ENCODE data around the gene DNMT3B. TPM values are rescaled to one million over a fixed set of nuclear protein-coding genes. Genes with fewer than 3 reads are reported as not detected.

Gene DNMT3B
- total RNA-seq, 1 experiment from 2014 or later = 682 TPM

DNA sequence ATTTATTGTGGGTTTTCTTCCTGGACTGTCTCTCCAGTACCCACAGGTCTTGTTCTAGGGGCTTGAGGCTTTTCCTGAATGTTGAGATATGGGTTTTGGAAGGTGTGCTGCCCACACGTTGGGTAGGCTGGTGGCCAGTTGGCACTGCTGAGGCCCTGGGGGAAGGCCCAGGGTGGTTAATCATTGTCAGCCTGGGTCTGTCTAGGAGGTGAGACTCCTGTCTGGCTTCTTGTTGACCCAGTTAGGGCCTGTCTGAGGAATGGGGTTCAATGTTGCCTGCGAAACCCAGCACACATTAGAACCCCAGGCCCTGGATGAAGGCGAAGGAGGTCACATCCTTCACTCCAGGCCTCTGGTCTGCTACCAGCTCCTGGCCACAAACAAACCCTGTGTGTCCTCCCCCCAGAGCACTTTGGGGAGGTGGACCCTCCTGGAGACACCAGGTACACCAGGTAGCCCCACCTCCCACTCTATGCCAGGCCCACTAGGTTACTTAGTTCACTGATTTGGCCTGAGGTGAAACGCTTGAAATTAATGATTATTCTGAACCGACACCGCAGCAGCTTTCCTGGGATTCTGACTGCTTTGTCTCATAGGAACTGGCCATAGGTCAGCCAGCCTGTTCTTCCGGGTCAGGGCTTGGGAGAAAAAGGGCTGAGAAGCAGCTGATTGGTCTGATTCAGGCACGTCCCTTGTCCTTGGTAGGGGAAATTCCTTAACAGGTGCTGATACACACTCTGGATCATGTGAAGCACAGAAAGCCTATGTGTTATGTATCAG is 15.2 kb downstream of the DNMT3B start:
- H3K4me1 Mint-ChIP-seq = peaks cover 95% of the 10 kb centered on the region
- peak overlapping the region; percentile 89 for H3K27ac Mint-ChIP-seq
- no peaks in the 10 kb centered on the region for H3K27me3 Mint-ChIP-seq (ENCODE audit: low read depth)
- H3K36me3 Mint-ChIP-seq = peaks cover 51% of the 10 kb centered on the region
- no peak for DNase-seq (ENCODE audit: low spot score)
- ATAC-seq = no peak
- H3K9me3 Mint-ChIP-seq = no peaks in the 10 kb centered on the region
- ChIA-PET POLR2A (interaction anchor here (0.8 to 1.5 kb wide), 5 partner anchors 11 to 104 kb away, joined by 3 to 7 read pairs (median 5); partner anchors contain the start of genes C20orf203 and COMMD7), CTCF (interaction anchor here (0.8 to 6.2 kb wide), 27 partner anchors 11 to 319 kb away, joined by 3 to 138 read pairs (median 7); partner anchors contain the start of genes C20orf203, COMMD7, DNMT3B and MAPRE1)
- H3K4me3 Mint-ChIP-seq = no peak overlapping the region
- TF ChIP-seq ZBTB21 (CRISPR knock-in tag; IDR thresholded peaks at IDR 0.05; ENCODE audit: borderline replicate concordance) (0 out of 2 replicates have a peak, but pooled peaks have one; percentile 26), FOXJ3 (CRISPR knock-in tag; IDR thresholded peaks at IDR 0.05; ENCODE audit: borderline replicate concordance) (no peak)

DNA sequence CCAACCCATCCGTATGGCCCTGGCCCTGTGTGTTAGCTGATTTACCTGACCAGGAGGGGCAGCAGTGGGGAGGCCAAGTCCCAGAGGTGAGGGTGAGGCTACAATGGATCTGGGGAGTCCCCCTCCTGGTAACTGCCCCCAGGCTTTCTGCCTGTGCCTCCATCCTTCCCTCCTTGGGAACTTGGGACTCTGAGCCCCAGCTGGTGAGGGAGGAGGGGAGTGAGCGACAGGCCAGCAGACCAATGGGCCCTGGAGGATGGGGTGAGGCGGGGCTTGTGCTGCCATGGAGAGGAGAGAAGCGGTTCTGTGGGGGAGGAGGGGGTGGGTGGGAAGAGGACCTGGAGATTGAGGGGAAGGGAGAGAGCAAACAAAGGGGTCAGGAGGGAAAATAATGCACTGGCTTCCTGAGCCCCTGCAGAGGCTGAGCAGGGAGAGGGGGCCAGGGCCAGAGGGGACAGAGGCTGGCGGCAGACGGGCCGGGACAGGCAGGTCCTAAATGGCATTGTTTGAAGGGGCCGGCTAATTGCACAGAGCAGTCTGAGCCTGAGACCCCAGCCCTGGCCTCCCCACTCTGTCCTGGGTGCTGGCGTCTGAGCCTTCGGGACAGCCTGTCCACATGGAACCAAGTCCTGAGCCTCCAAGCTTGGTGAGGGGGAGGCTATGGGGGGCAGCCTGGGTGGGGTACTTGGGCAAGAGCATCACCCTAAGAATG is 17.5 kb downstream of the DNMT3B start:
- ATAC-seq (peak; percentile 45), DNase-seq (ENCODE audit: low spot score) (peak; percentile 81)
- CTCF ChIA-PET = interaction anchor here (0.9 to 6.2 kb wide), 16 partner anchors 9 to 241 kb away, joined by 3 to 138 read pairs (median 8); partner anchors contain the start of genes C20orf203, COMMD7 and DNMT3B
- Mint-ChIP-seq H3K4me1 (peaks cover 75% of the 10 kb centered on the region), H3K36me3 (peaks cover 64% of the 10 kb centered on the region), H3K9me3 (no peaks in the 10 kb centered on the region), H3K4me3 (no peak overlapping the region), H3K27ac (no peak overlapping the region), H3K27me3 (ENCODE audit: low read depth) (no peaks in the 10 kb centered on the region)
- POLR2A ChIA-PET = interaction anchor here (0.7 to 1.5 kb wide), 6 partner anchors 15 to 104 kb away, joined by 3 to 7 read pairs (median 3); no protein-coding TSS in a partner anchor
- TF ChIP-seq NFYB (CRISPR knock-in tag; conservative IDR thresholded peaks at IDR 0.05; ENCODE audit: low read depth) (peak; percentile 66), TCF7 (CRISPR knock-in tag; IDR thresholded peaks at IDR 0.05; ENCODE audit: low read depth) (no peak), ZNF121 (CRISPR knock-in tag; IDR thresholded peaks at IDR 0.05) (0 out of 2 replicates have a peak, but pooled peaks have one; percentile 30), PRRX2 (CRISPR knock-in tag; IDR thresholded peaks at IDR 0.05) (0 out of 2 replicates have a peak, but pooled peaks have one; percentile 42)

DNA sequence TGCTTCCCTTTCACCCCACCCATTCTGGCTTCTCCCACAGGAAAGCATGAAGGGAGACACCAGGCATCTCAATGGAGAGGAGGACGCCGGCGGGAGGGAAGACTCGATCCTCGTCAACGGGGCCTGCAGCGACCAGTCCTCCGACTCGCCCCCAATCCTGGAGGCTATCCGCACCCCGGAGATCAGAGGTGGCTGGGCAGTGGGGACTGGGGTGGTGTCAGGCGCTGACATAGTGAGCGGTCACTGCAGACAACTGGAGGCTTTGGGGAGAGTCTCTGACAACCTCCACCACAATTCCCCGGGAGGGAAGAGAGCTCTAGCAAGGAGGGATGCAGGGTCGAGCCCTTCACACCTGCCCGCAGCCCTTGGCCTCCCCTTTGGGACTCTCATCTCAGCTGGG is 18.1 kb downstream of the DNMT3B start:
- H3K9me3 Mint-ChIP-seq = no peaks in the 10 kb centered on the region
- H3K27me3 Mint-ChIP-seq (ENCODE audit: low read depth) = no peaks in the 10 kb centered on the region
- no peak overlapping the region for H3K4me3 Mint-ChIP-seq
- ATAC-seq (peak; percentile 2), DNase-seq (ENCODE audit: low spot score) (no peak)
- peaks cover 68% of the 10 kb centered on the region for H3K36me3 Mint-ChIP-seq
- H3K4me1 Mint-ChIP-seq = peaks cover 72% of the 10 kb centered on the region
- H3K27ac Mint-ChIP-seq = no peak overlapping the region
- ChIA-PET POLR2A (interaction anchor here (0.9 to 1.3 kb wide), 3 partner anchors 16 to 100 kb away, joined by 3 to 5 read pairs (median 3); no protein-coding TSS in a partner anchor), CTCF (interaction anchor here (0.6 to 6.2 kb wide), 7 partner anchors 8 to 218 kb away, joined by 4 to 138 read pairs (median 52); partner anchors contain the start of genes C20orf203, DNMT3B and MAPRE1)
- TF ChIP-seq CREM (CRISPR knock-in tag; IDR thresholded peaks at IDR 0.05) (0 out of 2 replicates have a peak, but pooled peaks have one; percentile 24), ELF4 (CRISPR knock-in tag; IDR thresholded peaks at IDR 0.05; ENCODE audit: low read depth) (no peak)

DNA sequence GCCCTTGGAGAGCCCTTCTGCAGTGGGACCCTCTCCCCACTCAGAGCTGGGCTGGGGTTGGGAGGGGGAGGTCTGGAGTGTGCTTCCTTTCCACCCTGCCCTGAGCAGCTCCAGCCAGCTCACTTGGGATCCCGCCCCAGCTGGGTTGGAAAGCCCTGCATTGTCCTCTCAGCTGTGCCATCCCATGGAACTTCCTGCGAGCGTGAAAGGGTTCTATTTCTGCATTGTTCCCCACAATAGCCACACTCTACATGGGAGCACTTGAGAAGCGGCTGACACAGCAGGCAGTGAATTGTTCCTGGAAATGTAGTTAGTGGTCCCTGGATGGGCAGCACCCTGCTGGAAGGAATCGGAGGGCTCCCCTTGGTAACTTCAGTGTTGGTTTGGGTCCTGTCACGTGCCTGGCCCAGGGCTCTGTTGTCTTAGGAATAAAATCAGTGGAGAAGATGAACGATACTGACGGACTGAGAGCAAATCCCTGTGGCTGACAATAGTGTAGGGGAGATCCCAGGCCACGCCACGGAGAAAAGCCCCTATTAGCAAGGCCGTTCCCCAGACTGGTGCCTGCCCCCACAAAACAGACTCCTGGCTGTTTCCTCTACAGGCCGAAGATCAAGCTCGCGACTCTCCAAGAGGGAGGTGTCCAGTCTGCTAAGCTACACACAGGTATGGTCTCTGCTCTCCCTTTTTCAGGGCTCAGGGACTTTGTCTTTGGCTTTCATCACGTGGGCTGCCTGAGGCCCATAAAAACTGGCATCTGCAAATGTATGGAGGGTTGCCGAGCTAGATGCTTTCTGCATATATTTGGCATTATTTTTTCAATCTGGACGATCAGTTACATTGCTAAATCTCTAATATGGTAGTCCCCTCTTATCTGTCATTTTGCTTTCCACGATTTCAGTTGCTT is 18.8 kb downstream of the DNMT3B start:
- ATAC-seq (peak; percentile 31), DNase-seq (ENCODE audit: low spot score) (no peak)
- Mint-ChIP-seq H3K4me1 (peaks cover 65% of the 10 kb centered on the region), H3K27me3 (ENCODE audit: low read depth) (no peaks in the 10 kb centered on the region), H3K36me3 (peaks cover 69% of the 10 kb centered on the region), H3K9me3 (no peaks in the 10 kb centered on the region), H3K4me3 (no peak overlapping the region), H3K27ac (peak overlapping the region; percentile 90)
- CTCF ChIA-PET = interaction anchor here (0.6 to 6.2 kb wide), 7 partner anchors 8 to 217 kb away, joined by 4 to 138 read pairs (median 52); partner anchors contain the start of genes C20orf203, DNMT3B and MAPRE1
- POLR2A ChIA-PET = interaction anchor here (0.9 to 1.3 kb wide), 3 partner anchors 16 to 100 kb away, joined by 3 to 5 read pairs (median 3); no protein-coding TSS in a partner anchor
- no peak for TF ChIP-seq OVOL2 (CRISPR knock-in tag; IDR thresholded peaks at IDR 0.05; ENCODE audit: borderline replicate concordance)
- TF ChIP-seq CREM (CRISPR knock-in tag; IDR thresholded peaks at IDR 0.05) = no peak
- no peak for TF ChIP-seq ZNF416 (CRISPR knock-in tag; IDR thresholded peaks at IDR 0.05)
- TF ChIP-seq, protein P1, sequence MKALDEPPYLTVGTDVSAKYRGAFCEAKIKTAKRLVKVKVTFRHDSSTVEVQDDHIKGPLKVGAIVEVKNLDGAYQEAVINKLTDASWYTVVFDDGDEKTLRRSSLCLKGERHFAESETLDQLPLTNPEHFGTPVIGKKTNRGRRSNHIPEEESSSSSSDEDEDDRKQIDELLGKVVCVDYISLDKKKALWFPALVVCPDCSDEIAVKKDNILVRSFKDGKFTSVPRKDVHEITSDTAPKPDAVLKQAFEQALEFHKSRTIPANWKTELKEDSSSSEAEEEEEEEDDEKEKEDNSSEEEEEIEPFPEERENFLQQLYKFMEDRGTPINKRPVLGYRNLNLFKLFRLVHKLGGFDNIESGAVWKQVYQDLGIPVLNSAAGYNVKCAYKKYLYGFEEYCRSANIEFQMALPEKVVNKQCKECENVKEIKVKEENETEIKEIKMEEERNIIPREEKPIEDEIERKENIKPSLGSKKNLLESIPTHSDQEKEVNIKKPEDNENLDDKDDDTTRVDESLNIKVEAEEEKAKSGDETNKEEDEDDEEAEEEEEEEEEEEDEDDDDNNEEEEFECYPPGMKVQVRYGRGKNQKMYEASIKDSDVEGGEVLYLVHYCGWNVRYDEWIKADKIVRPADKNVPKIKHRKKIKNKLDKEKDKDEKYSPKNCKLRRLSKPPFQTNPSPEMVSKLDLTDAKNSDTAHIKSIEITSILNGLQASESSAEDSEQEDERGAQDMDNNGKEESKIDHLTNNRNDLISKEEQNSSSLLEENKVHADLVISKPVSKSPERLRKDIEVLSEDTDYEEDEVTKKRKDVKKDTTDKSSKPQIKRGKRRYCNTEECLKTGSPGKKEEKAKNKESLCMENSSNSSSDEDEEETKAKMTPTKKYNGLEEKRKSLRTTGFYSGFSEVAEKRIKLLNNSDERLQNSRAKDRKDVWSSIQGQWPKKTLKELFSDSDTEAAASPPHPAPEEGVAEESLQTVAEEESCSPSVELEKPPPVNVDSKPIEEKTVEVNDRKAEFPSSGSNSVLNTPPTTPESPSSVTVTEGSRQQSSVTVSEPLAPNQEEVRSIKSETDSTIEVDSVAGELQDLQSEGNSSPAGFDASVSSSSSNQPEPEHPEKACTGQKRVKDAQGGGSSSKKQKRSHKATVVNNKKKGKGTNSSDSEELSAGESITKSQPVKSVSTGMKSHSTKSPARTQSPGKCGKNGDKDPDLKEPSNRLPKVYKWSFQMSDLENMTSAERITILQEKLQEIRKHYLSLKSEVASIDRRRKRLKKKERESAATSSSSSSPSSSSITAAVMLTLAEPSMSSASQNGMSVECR (CRISPR knock-in tag; IDR thresholded peaks at IDR 0.05; ENCODE audit: borderline replicate concordance) = no peak
- TF ChIP-seq GRHL2 (CRISPR knock-in tag; IDR thresholded peaks at IDR 0.05; ENCODE audit: insufficient replicate concordance, severe bottlenecking) = no peak
- no peak for TF ChIP-seq ELF4 (CRISPR knock-in tag; IDR thresholded peaks at IDR 0.05; ENCODE audit: low read depth)
- no peak for TF ChIP-seq ZNF263 (CRISPR knock-in tag; IDR thresholded peaks at IDR 0.05; ENCODE audit: low read depth)
- TF ChIP-seq, protein P2, sequence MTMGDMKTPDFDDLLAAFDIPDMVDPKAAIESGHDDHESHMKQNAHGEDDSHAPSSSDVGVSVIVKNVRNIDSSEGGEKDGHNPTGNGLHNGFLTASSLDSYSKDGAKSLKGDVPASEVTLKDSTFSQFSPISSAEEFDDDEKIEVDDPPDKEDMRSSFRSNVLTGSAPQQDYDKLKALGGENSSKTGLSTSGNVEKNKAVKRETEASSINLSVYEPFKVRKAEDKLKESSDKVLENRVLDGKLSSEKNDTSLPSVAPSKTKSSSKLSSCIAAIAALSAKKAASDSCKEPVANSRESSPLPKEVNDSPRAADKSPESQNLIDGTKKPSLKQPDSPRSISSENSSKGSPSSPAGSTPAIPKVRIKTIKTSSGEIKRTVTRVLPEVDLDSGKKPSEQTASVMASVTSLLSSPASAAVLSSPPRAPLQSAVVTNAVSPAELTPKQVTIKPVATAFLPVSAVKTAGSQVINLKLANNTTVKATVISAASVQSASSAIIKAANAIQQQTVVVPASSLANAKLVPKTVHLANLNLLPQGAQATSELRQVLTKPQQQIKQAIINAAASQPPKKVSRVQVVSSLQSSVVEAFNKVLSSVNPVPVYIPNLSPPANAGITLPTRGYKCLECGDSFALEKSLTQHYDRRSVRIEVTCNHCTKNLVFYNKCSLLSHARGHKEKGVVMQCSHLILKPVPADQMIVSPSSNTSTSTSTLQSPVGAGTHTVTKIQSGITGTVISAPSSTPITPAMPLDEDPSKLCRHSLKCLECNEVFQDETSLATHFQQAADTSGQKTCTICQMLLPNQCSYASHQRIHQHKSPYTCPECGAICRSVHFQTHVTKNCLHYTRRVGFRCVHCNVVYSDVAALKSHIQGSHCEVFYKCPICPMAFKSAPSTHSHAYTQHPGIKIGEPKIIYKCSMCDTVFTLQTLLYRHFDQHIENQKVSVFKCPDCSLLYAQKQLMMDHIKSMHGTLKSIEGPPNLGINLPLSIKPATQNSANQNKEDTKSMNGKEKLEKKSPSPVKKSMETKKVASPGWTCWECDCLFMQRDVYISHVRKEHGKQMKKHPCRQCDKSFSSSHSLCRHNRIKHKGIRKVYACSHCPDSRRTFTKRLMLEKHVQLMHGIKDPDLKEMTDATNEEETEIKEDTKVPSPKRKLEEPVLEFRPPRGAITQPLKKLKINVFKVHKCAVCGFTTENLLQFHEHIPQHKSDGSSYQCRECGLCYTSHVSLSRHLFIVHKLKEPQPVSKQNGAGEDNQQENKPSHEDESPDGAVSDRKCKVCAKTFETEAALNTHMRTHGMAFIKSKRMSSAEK (CRISPR knock-in tag; IDR thresholded peaks at IDR 0.05; ENCODE audit: borderline replicate concordance) = no peak

Data from WTC11 (cell line).